ENCODE results near the gene SORCS2. TPM values are rescaled to one million over a fixed set of nuclear protein-coding genes. Genes with fewer than 3 reads are reported as not detected.

The SORCS2 gene
- total RNA-seq, 1 experiment from 2014 or later: 0.15 TPM

DNA sequence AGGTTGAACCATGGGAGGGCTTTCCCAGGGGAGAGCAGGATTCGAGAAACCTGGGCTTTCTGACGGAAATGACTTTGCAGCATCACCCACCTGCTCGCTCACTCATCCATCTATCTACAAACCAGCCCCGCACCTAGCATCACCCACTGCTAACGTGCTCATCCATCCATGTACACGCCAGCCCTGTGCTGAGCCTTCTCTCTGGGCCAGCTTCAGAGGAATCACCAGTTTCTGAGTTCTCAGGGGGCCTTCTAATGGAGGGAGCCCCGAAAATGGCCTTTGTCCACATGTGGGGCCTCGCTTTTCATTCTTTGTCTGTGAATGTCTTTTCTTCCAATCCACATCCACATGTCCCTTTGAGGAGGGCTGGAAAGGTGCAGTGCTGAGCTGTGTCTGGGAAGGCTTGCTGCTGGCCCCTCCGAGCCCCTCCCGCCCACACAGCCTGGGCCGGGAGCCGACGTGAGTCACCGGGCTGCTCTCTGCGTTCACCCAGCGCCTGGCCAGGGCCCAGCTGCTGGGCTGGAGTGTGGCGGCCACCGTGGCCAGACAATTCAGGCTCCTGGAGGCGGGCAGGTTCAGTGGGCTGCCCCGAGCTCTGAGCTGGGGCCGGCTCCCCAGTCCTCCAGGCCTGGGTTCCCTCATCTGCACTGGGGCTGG lies 14.7 kb downstream of the SORCS2 start:
- intact Hi-C loops (cut with micrococcal nuclease; ENCODE audit: unreplicated experiment): no loop called here
- in situ Hi-C loops (cut with HindIII; ENCODE audit: low pct_unique_long_range_greater_than_20kb, low sequenced_read_pairs): no loop called here
- POLR2A ChIA-PET: no interaction called here
- CTCF ChIA-PET: no interaction called here
- H3K27ac ChIP-seq (ENCODE audit: low read length): peak overlapping the region; percentile 17; the same call in 1 of the 2 replicates
- H3K36me3 ChIP-seq (ENCODE audit: control insufficient read depth, insufficient read depth, low read length): no peaks in the 10 kb centered on the region
- peaks cover 7% of the 10 kb centered on the region for H3K4me1 ChIP-seq (ENCODE audit: control insufficient read depth, insufficient read depth, low read length)
- no peak for TF ChIP-seq TCF7L2 (IDR thresholded peaks at IDR 0.05; ENCODE audit: low read depth, low read length)
- TF ChIP-seq, protein P1, sequence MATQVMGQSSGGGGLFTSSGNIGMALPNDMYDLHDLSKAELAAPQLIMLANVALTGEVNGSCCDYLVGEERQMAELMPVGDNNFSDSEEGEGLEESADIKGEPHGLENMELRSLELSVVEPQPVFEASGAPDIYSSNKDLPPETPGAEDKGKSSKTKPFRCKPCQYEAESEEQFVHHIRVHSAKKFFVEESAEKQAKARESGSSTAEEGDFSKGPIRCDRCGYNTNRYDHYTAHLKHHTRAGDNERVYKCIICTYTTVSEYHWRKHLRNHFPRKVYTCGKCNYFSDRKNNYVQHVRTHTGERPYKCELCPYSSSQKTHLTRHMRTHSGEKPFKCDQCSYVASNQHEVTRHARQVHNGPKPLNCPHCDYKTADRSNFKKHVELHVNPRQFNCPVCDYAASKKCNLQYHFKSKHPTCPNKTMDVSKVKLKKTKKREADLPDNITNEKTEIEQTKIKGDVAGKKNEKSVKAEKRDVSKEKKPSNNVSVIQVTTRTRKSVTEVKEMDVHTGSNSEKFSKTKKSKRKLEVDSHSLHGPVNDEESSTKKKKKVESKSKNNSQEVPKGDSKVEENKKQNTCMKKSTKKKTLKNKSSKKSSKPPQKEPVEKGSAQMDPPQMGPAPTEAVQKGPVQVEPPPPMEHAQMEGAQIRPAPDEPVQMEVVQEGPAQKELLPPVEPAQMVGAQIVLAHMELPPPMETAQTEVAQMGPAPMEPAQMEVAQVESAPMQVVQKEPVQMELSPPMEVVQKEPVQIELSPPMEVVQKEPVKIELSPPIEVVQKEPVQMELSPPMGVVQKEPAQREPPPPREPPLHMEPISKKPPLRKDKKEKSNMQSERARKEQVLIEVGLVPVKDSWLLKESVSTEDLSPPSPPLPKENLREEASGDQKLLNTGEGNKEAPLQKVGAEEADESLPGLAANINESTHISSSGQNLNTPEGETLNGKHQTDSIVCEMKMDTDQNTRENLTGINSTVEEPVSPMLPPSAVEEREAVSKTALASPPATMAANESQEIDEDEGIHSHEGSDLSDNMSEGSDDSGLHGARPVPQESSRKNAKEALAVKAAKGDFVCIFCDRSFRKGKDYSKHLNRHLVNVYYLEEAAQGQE (IDR thresholded peaks at IDR 0.05; ENCODE audit: insufficient read depth in 1 of 2, low read depth in 2 of 2, low read length in 1 of 2): no peak
- TF ChIP-seq POLR2AphosphoS5 (IDR thresholded peaks at IDR 0.05; ENCODE audit: low read depth, low read length): no peak
- TF ChIP-seq, protein P2, sequence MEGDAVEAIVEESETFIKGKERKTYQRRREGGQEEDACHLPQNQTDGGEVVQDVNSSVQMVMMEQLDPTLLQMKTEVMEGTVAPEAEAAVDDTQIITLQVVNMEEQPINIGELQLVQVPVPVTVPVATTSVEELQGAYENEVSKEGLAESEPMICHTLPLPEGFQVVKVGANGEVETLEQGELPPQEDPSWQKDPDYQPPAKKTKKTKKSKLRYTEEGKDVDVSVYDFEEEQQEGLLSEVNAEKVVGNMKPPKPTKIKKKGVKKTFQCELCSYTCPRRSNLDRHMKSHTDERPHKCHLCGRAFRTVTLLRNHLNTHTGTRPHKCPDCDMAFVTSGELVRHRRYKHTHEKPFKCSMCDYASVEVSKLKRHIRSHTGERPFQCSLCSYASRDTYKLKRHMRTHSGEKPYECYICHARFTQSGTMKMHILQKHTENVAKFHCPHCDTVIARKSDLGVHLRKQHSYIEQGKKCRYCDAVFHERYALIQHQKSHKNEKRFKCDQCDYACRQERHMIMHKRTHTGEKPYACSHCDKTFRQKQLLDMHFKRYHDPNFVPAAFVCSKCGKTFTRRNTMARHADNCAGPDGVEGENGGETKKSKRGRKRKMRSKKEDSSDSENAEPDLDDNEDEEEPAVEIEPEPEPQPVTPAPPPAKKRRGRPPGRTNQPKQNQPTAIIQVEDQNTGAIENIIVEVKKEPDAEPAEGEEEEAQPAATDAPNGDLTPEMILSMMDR (IDR thresholded peaks at IDR 0.05): no peak
- no peak for TF ChIP-seq SIN3A (IDR thresholded peaks at IDR 0.05; ENCODE audit: borderline replicate concordance, insufficient read depth, low read depth, low read length)
- DNase-seq (ENCODE audit: low read depth, low spot score): no peak
- no TSS peak for BruUV-seq (replicated peaks)
- H3K27me3 ChIP-seq (ENCODE audit: control insufficient read depth, insufficient read depth, low read length): no peaks in the 10 kb centered on the region
- H3K9me3 ChIP-seq (ENCODE audit: control insufficient read depth, insufficient read depth, low read depth, low read length): no peaks in the 10 kb centered on the region
- ATAC-seq: peak; percentile 95
- no peak overlapping the region for H3K4me3 ChIP-seq (ENCODE audit: low read depth in 2 of 2, low read length in 2 of 2)

DNA sequence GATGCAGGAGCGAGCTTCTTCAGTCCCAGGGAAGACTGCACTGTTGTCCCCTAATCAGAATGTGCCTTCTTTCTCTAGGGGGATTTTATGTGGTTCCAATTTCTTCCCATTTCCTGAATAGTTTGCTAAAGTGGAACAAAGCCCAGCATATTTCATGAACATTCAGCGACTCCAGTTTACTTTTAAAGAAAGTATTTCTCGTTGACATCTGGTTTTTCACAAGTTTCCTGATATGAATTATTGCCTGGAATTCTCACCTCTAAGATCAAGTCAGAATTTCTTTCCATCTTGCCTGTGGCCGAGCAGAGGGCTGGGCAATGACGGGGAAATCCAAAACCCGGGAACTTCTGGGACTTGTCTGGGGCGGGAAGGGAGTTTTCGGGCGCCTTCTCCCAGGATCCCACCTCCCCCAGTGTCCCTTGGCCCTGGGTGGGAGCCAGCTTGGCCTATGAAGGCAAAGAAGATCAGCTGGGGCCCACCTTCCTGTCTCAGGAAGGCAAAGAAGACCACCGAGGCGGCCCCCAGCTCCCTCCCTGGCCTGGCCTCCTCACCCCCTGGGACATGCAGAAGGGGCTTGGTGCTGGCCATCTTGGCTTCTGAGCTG lies 15.4 kb downstream of the SORCS2 start:
- ChIA-PET CTCF (interaction anchor here (0.6 kb wide), 1 partner anchor 13 kb away, joined by 3 read pairs; no protein-coding TSS in a partner anchor), POLR2A (no interaction called here)
- intact Hi-C loops (cut with micrococcal nuclease; ENCODE audit: unreplicated experiment) (no loop called here), in situ Hi-C loops (cut with HindIII; ENCODE audit: low pct_unique_long_range_greater_than_20kb, low sequenced_read_pairs) (no loop called here)
- no TSS peak for BruUV-seq (replicated peaks)
- H3K4me3 ChIP-seq (ENCODE audit: low read depth in 2 of 2, low read length in 2 of 2): no peak overlapping the region
- H3K27ac ChIP-seq (ENCODE audit: low read length): no peak overlapping the region
- TF ChIP-seq, protein P2 (IDR thresholded peaks at IDR 0.05): no peak
- TF ChIP-seq POLR2AphosphoS5 (IDR thresholded peaks at IDR 0.05; ENCODE audit: low read depth, low read length) (no peak), TCF7L2 (IDR thresholded peaks at IDR 0.05; ENCODE audit: low read depth, low read length) (no peak), SIN3A (IDR thresholded peaks at IDR 0.05; ENCODE audit: borderline replicate concordance, insufficient read depth, low read depth, low read length) (no peak)
- TF ChIP-seq, protein P1 (IDR thresholded peaks at IDR 0.05; ENCODE audit: insufficient read depth in 1 of 2, low read depth in 2 of 2, low read length in 1 of 2): no peak
- no peak for ATAC-seq
- H3K36me3 ChIP-seq (ENCODE audit: control insufficient read depth, insufficient read depth, low read length): no peaks in the 10 kb centered on the region
- no peak for DNase-seq (ENCODE audit: low read depth, low spot score)
- H3K9me3 ChIP-seq (ENCODE audit: control insufficient read depth, insufficient read depth, low read depth, low read length): no peaks in the 10 kb centered on the region
- H3K4me1 ChIP-seq (ENCODE audit: control insufficient read depth, insufficient read depth, low read length): peaks cover 7% of the 10 kb centered on the region
- no peaks in the 10 kb centered on the region for H3K27me3 ChIP-seq (ENCODE audit: control insufficient read depth, insufficient read depth, low read length)

Measured in Panc1 (cell line).